Left lobe of liver (tissue), 2 donors: Measurements from ENCODE around the gene CCDC192. TPM values are rescaled to one million over a fixed set of nuclear protein-coding genes. Genes with fewer than 3 reads are reported as not detected.

Experiments
- ATAC-seq: fragments of 200-7000 bp; cut with Tn5 transposase; one replicate; pipeline ENCODE4 v1.9.1; 2020; ENCODE audit warnings: mild to moderate bottlenecking, moderate library complexity
- DNase-seq: peaks from one replicate; pipeline ENCODE4 v3.0.0-alpha.2; 2020; ENCODE audit warnings: low spot score
- total RNA-seq: library from RNA; stranded (reverse); gene quantifications from one replicate; pipeline ENCODE4 v1.2.1, GENCODE V29; 2021
- donor health status: DM: no; HTN: no; CAD: no; lungs with moderate emphysema.
- donor health status: DM: no; HTN: yes; CAD: no.

Gene CCDC192
- total RNA-seq, 1 donor from 2014 or later = not detected

- ATAC-seq = no peak
- DNase-seq = no peak
Measured at GRCh38 chr5:127805448-127805847, 102.3 kb downstream of the CCDC192 start.

GRCh38 chr5:127806776-127807175, 103.6 kb downstream of the CCDC192 start:
- ATAC-seq = no peak
- no peak for DNase-seq

- DNase-seq = no peak
- no peak for ATAC-seq
Measured at GRCh38 chr5:127809533-127809932, 106.3 kb downstream of the CCDC192 start.

- no peak for ATAC-seq
Measured at GRCh38 chr5:127810017-127810416, 106.8 kb downstream of the CCDC192 start.

DNA sequence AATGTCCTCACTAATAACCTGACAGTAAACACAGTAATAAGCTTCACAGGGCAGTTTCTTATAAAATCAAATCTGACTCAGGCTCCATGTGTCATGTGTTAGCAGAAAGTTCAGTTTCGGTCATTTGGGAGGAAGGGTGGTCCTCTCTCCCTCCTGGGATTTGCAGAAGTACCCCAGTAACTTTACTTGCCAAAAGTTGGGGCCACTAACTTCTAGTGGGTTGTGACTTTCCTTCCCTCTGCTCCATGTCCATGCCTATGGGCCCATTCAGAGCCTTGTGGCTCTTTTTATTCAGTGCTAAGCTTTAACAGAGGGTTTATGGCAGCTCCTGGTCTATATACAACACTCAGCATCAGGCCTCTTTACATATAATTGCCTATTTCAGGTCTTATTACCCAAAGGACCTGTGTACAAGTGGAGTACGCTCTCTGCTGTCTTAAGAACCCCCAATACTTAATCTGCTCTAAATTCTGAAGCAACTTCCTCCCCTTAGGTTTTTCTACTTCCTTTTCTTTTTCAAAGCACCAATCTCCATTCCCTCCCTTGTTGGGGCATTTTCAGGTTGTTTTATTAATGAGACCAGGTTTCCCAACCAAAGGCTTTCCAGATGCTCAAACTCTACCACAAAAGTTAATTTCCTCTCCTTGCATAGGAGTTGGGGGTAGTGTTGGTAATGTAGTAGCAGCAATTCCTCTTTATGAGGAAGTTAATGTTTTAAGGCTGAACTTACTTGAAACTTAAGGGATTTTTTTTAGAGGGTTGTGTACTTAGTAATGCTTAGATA, 107.7 kb downstream of the CCDC192 start:
- ATAC-seq (peak; percentile 35), DNase-seq (no peak)

More at GRCh38 chr5:127810017-127810416, 106.8 kb downstream of the CCDC192 start:
- DNase-seq = no peak

DNA sequence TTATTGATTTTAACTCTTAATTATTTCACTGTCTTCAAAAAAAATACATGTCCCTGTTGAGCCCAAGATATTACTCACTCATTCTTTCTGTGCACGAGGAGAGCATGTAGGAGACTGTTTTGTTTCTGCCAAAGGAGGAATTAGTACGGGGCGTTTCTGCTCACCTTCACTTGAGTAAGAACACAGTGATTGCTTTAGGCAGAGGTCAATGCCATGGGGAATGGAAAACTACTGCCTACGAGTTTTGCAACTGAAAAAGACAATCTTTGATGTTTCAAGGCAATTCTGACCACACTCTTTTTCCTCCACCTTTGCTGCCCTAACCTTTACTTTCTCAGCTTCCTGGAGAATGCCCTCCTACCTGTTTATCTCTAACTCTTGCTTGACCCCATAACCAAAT, 109.4 kb downstream of the CCDC192 start:
- DNase-seq (no peak), ATAC-seq (no peak)

- DNase-seq = no peak
- ATAC-seq = no peak
Measured at GRCh38 chr5:127813633-127814587, 110.7 kb downstream of the CCDC192 start.

- DNase-seq = no peak
- no peak for ATAC-seq
Measured at GRCh38 chr5:127814588-127814973, 111.4 kb downstream of the CCDC192 start.

GRCh38 chr5:127820910-127821553, 117.8 kb downstream of the CCDC192 start:
- no peak for DNase-seq

GRCh38 chr5:127821896-127822295, 118.7 kb downstream of the CCDC192 start:
- ATAC-seq = no peak
- DNase-seq = no peak

More at GRCh38 chr5:127820910-127821553, 117.8 kb downstream of the CCDC192 start:
- ATAC-seq = no peak

- DNase-seq (no peak), ATAC-seq (peak; percentile 90)
Measured at GRCh38 chr5:127824126-127824525, 120.9 kb downstream of the CCDC192 start.

GRCh38 chr5:127826011-127826410, 122.8 kb downstream of the CCDC192 start:
- DNase-seq = no peak
- ATAC-seq = no peak

DNA sequence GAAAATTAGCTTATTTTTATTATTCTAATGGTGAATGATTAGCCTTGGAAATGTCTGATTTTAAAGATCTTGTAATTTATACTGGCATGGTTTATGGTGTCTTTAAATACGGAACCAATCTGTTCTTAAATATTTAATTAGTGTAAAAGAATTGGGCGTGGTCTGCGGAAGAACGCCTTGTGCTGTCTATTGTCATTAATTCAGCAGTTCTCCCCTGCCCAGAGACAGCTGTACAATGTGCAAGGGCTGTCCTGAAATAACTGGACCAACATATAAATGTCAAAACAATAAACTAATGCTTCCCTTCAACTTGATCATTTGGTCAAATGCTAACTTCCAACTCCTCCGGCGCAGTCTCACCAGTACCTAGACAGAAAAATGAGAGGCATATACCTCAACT, 124.3 kb downstream of the CCDC192 start:
- ATAC-seq (no peak), DNase-seq (no peak)

- DNase-seq = no peak
- ATAC-seq = no peak
Measured at GRCh38 chr5:127830157-127830556, 127.0 kb downstream of the CCDC192 start.

- DNase-seq = no peak
Measured at GRCh38 chr5:127830829-127831598, 127.8 kb downstream of the CCDC192 start.

GRCh38 chr5:127832067-127832466, 128.9 kb downstream of the CCDC192 start:
- no peak for ATAC-seq
- no peak for DNase-seq

More at GRCh38 chr5:127830829-127831598, 127.8 kb downstream of the CCDC192 start:
- no peak for ATAC-seq

DNA sequence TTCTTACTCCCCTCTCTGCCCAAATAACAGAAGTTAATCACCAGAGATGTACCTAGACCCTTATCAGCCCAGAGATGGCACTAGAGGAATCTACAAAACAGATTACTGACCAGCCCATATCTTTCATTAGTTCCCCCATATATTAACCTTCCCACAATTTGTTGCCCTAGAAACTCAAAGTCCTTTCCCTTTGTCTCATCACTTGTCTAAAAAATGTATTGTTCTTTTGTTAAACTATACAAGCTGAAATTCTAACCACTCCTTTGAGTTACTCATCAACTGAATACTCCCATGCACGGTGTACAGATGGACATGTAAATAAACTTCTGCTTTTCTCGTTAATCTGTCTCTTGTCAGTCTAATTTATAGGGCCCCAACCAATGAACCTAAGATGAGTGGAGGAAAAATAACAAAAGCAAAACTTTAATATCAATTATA, 130.9 kb downstream of the CCDC192 start:
- DNase-seq (no peak), ATAC-seq (no peak)

GRCh38 chr5:127834554-127834953, 131.4 kb downstream of the CCDC192 start:
- DNase-seq (no peak), ATAC-seq (no peak)

GRCh38 chr5:127838661-127839060, 135.5 kb downstream of the CCDC192 start:
- ATAC-seq (no peak), DNase-seq (no peak)

- ATAC-seq (no peak), DNase-seq (no peak)
Measured at GRCh38 chr5:127839072-127839471, 135.9 kb downstream of the CCDC192 start.
